ENCODE results near the gene STIM2. TPM values are rescaled to one million over a fixed set of nuclear protein-coding genes. Genes with fewer than 3 reads are reported as not detected.

The STIM2 gene
- total RNA-seq, 1 experiment from 2014 or later: 23.9 TPM

GRCh38 chr4:27007507-27007906, 146.9 kb downstream of the STIM2 start:
- BruUV-seq (replicated peaks): no TSS peak
- DNase-seq (ENCODE audit: low read depth, low spot score): no peak
- H3K9me3 ChIP-seq (ENCODE audit: control insufficient read depth, insufficient read depth, low read depth, low read length): no peaks in the 10 kb centered on the region
- no peak overlapping the region for H3K4me3 ChIP-seq (ENCODE audit: low read depth in 2 of 2, low read length in 2 of 2)
- no peaks in the 10 kb centered on the region; the same call in 1 of the 2 replicates for H3K4me1 ChIP-seq (ENCODE audit: control insufficient read depth, insufficient read depth, low read length)
- ChIA-PET POLR2A (no interaction called here), CTCF (no interaction called here)
- H3K36me3 ChIP-seq (ENCODE audit: control insufficient read depth, insufficient read depth, low read length): no peaks in the 10 kb centered on the region; the same call in 1 of the 2 replicates
- no peaks in the 10 kb centered on the region for H3K27me3 ChIP-seq (ENCODE audit: control insufficient read depth, insufficient read depth, low read length)
- ATAC-seq: no peak
- intact Hi-C loops (cut with micrococcal nuclease; ENCODE audit: unreplicated experiment) (no loop called here), in situ Hi-C loops (cut with HindIII; ENCODE audit: low pct_unique_long_range_greater_than_20kb, low sequenced_read_pairs) (no loop called here)
- no peak overlapping the region for H3K27ac ChIP-seq (ENCODE audit: low read length)
- TF ChIP-seq REST (IDR thresholded peaks at IDR 0.05; ENCODE audit: insufficient read depth in 1 of 2, low read depth in 2 of 2, low read length in 1 of 2) (no peak), POLR2AphosphoS5 (IDR thresholded peaks at IDR 0.05; ENCODE audit: low read depth, low read length) (no peak), SIN3A (IDR thresholded peaks at IDR 0.05; ENCODE audit: borderline replicate concordance, insufficient read depth, low read depth, low read length) (no peak), TCF7L2 (IDR thresholded peaks at IDR 0.05; ENCODE audit: low read depth, low read length) (no peak)
- TF ChIP-seq, protein P1, sequence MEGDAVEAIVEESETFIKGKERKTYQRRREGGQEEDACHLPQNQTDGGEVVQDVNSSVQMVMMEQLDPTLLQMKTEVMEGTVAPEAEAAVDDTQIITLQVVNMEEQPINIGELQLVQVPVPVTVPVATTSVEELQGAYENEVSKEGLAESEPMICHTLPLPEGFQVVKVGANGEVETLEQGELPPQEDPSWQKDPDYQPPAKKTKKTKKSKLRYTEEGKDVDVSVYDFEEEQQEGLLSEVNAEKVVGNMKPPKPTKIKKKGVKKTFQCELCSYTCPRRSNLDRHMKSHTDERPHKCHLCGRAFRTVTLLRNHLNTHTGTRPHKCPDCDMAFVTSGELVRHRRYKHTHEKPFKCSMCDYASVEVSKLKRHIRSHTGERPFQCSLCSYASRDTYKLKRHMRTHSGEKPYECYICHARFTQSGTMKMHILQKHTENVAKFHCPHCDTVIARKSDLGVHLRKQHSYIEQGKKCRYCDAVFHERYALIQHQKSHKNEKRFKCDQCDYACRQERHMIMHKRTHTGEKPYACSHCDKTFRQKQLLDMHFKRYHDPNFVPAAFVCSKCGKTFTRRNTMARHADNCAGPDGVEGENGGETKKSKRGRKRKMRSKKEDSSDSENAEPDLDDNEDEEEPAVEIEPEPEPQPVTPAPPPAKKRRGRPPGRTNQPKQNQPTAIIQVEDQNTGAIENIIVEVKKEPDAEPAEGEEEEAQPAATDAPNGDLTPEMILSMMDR (IDR thresholded peaks at IDR 0.05): no peak

GRCh38 chr4:27008679-27009078, 148.0 kb downstream of the STIM2 start:
- ATAC-seq (no peak), DNase-seq (ENCODE audit: low read depth, low spot score) (no peak)
- Histone ChIP-seq H3K4me1 (ENCODE audit: control insufficient read depth, insufficient read depth, low read length) (no peaks in the 10 kb centered on the region), H3K9me3 (ENCODE audit: control insufficient read depth, insufficient read depth, low read depth, low read length) (no peaks in the 10 kb centered on the region), H3K27me3 (ENCODE audit: control insufficient read depth, insufficient read depth, low read length) (no peaks in the 10 kb centered on the region), H3K36me3 (ENCODE audit: control insufficient read depth, insufficient read depth, low read length) (no peaks in the 10 kb centered on the region; the same call in 1 of the 2 replicates), H3K4me3 (ENCODE audit: low read depth in 2 of 2, low read length in 2 of 2) (no peak overlapping the region), H3K27ac (ENCODE audit: low read length) (no peak overlapping the region)
- intact Hi-C loops (cut with micrococcal nuclease; ENCODE audit: unreplicated experiment) (no loop called here), in situ Hi-C loops (cut with HindIII; ENCODE audit: low pct_unique_long_range_greater_than_20kb, low sequenced_read_pairs) (no loop called here)
- TF ChIP-seq SIN3A (IDR thresholded peaks at IDR 0.05; ENCODE audit: borderline replicate concordance, insufficient read depth, low read depth, low read length) (no peak), TCF7L2 (IDR thresholded peaks at IDR 0.05; ENCODE audit: low read depth, low read length) (no peak)
- CTCF ChIA-PET: no interaction called here
- POLR2A ChIA-PET: no interaction called here
- BruUV-seq (replicated peaks): no TSS peak

DNA sequence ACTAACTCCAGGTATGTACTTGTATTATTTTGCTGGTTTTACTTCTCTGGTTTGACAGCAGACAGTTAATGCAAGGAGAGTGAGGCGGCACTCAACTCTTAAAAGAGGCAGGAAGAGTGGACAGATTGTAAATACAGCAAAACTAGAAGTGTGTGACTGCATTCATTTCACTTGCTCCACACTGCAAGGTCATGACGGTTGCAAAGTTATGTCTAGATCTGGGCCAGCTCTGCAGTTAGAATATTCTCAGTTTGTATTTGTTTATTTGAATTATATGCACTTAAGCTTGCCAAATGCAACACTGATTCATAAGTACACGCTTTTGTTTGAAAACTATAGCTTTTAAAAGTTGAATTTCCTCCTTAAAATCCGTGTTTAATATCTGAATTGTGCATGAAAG, 148.9 kb downstream of the STIM2 start:
- ChIA-PET POLR2A (no interaction called here), CTCF (no interaction called here)
- no TSS peak for BruUV-seq (replicated peaks)
- no peak overlapping the region for H3K27ac ChIP-seq (ENCODE audit: low read length)
- no peaks in the 10 kb centered on the region for H3K27me3 ChIP-seq (ENCODE audit: control insufficient read depth, insufficient read depth, low read length)
- TF ChIP-seq REST (IDR thresholded peaks at IDR 0.05; ENCODE audit: insufficient read depth in 1 of 2, low read depth in 2 of 2, low read length in 1 of 2): no peak
- TF ChIP-seq POLR2AphosphoS5 (IDR thresholded peaks at IDR 0.05; ENCODE audit: low read depth, low read length): no peak
- no peak for TF ChIP-seq TCF7L2 (IDR thresholded peaks at IDR 0.05; ENCODE audit: low read depth, low read length)
- TF ChIP-seq, protein P1 (IDR thresholded peaks at IDR 0.05): no peak
- TF ChIP-seq SIN3A (IDR thresholded peaks at IDR 0.05; ENCODE audit: borderline replicate concordance, insufficient read depth, low read depth, low read length): no peak
- DNase-seq (ENCODE audit: low read depth, low spot score) (no peak), ATAC-seq (no peak)
- H3K36me3 ChIP-seq (ENCODE audit: control insufficient read depth, insufficient read depth, low read length): no peaks in the 10 kb centered on the region; the same call in 1 of the 2 replicates
- intact Hi-C loops (cut with micrococcal nuclease; ENCODE audit: unreplicated experiment) (no loop called here), in situ Hi-C loops (cut with HindIII; ENCODE audit: low pct_unique_long_range_greater_than_20kb, low sequenced_read_pairs) (no loop called here)
- H3K9me3 ChIP-seq (ENCODE audit: control insufficient read depth, insufficient read depth, low read depth, low read length): no peaks in the 10 kb centered on the region
- no peaks in the 10 kb centered on the region for H3K4me1 ChIP-seq (ENCODE audit: control insufficient read depth, insufficient read depth, low read length)
- H3K4me3 ChIP-seq (ENCODE audit: low read depth in 2 of 2, low read length in 2 of 2): no peak overlapping the region

Data from Panc1 (cell line).